K562 (cell line): Measurements from ENCODE around the gene AASS. TPM values are rescaled to one million over a fixed set of nuclear protein-coding genes. Genes with fewer than 3 reads are reported as not detected.

Experiments used
- ATAC-seq: fragments of 200-7000 bp; cut with Tn5 transposase; 3 replicates; pipeline ENCODE4 v1.9.1; 2020; ENCODE audit warnings: moderate library complexity
- BruUV-seq: library from RNA; stranded (reverse); fragments of 400-500 nt; replicated peaks from 2 replicates; lab custom pipeline; 2021; lab: Mats Ljungman, UMichigan
- CTCF ChIA-PET: fragments of 300-600 bp; formaldehyde crosslinking; extraction: SDS; loops from one replicate; lab custom pipeline; 2021; ENCODE audit warnings: low intra/inter-chr PET ratio; lab: Yijun Ruan, JAX
- POLR2A ChIA-PET: fragments of 300-600, 350-650 bp; sonication (Branson Sonifier 250); formaldehyde crosslinking; extraction: SDS; loops from one replicate; lab custom pipeline; 2021; ENCODE audit warnings: antibody characterized with exemption, inconsistent platforms; lab: Yijun Ruan, JAX
- DNase-seq, 4 experiments: peaks; one replicate each; pipeline versions ENCODE4 v3.0.0 to v3.0.0-alpha.2; 2011 to 2018; ENCODE audit warnings: low spot score in 3 of 4, mixed read lengths in 3 of 4; ENCODE audit errors: extremely low read depth in 1 of 4
- FAIRE-seq: peaks from 2 replicates; lab custom pipeline; 2011; peaks lifted over from hg19 to GRCh38; lab: Jason Lieb, UNC
- H2AFZ ChIP-seq: 2 replicates; pipeline ENCODE4 v1.6.0; 2011; ENCODE audit warnings: low read depth, low read length, control low read depth, inconsistent platforms
- H3K27ac ChIP-seq: fragments of 200-600 bp; 3 replicates; pipeline ENCODE4 v1.8.0; 2011; ENCODE audit warnings: low read depth, mild to moderate bottlenecking, control low read depth, inconsistent platforms, low read length, moderate library complexity, mixed read lengths; ENCODE audit errors: extremely low read depth
- H3K27me3 ChIP-seq, 2 experiments: fragments of 300-600 bp in 1 of 2; 2 replicates in 1 of 2; 3 replicates in 1 of 2; pipeline versions ENCODE4 v1.6.0 to v1.8.0; 2011; ENCODE audit warnings: inconsistent platforms in 2 of 2, low read length in 2 of 2, mild to moderate bottlenecking in 1 of 2, mixed read lengths in 1 of 2, moderate library complexity in 1 of 2; ENCODE audit not compliant: control insufficient read depth in 2 of 2, insufficient read depth in 2 of 2
- H3K36me3 ChIP-seq: fragments of 300-600 bp; 3 replicates; pipeline ENCODE4 v1.8.0; 2011; ENCODE audit warnings: mild to moderate bottlenecking, low read length, inconsistent platforms; ENCODE audit not compliant: control insufficient read depth, insufficient read depth
- H3K4me1 ChIP-seq, 2 experiments: fragments of 200-600 bp in 1 of 2; replicated peaks in 1 of 2; 2 replicates in 1 of 2; 3 replicates in 1 of 2; pipeline versions ENCODE4 v1.5.1 to v1.8.0; 2011; ENCODE audit warnings: inconsistent platforms in 2 of 2, low read length in 2 of 2, mild to moderate bottlenecking in 1 of 2, mixed read lengths in 1 of 2, moderate library complexity in 1 of 2; ENCODE audit not compliant: control insufficient read depth in 2 of 2, insufficient read depth in 2 of 2
- H3K4me2 ChIP-seq: 2 replicates; pipeline ENCODE4 v1.6.1; 2011; ENCODE audit warnings: low read length, control low read depth, inconsistent platforms, mixed read lengths; ENCODE audit not compliant: insufficient read depth
- H3K4me3 ChIP-seq: fragments of 200-600 bp; sonication (generic), shearing (Covaris generic); 2 replicates; pipeline ENCODE4 v1.5.1; 2016; ENCODE audit warnings: control low read depth, inconsistent platforms
- H3K79me2 ChIP-seq: fragments of 200-600 bp; 3 replicates; pipeline ENCODE4 v1.8.0; 2011; ENCODE audit warnings: low read length, inconsistent platforms; ENCODE audit not compliant: control insufficient read depth, insufficient read depth
- H3K9ac ChIP-seq, 2 experiments: 2 replicates each; pipeline versions ENCODE4 v1.6.0 to v1.6.1; 2011; ENCODE audit warnings: low read depth in 2 of 2, low read length in 2 of 2, control low read depth in 1 of 2, inconsistent platforms in 1 of 2, mild to moderate bottlenecking in 1 of 2, mixed read lengths in 1 of 2; ENCODE audit not compliant: insufficient read depth in 1 of 2
- H3K9me1 ChIP-seq: one replicate; pipeline ENCODE4 v1.6.0; 2011; ENCODE audit warnings: inconsistent platforms, mild to moderate bottlenecking, low read length, moderate library complexity; ENCODE audit not compliant: control insufficient read depth, insufficient read depth
- H3K9me3 ChIP-seq: replicated peaks from 2 replicates; pipeline ENCODE4 v1.5.1; 2011; ENCODE audit warnings: low read depth, low read length, inconsistent platforms; ENCODE audit not compliant: control insufficient read depth, insufficient read depth
- H4K20me1 ChIP-seq: replicated peaks from 2 replicates; pipeline ENCODE4 v1.6.1; 2011; ENCODE audit warnings: low read length, inconsistent platforms, mixed read lengths; ENCODE audit not compliant: control insufficient read depth, insufficient read depth
- CREB3 ChIP-seq: fragments of 450-650 bp; conservative IDR thresholded peaks from 2 replicates; pipeline ENCODE4 v1.6.1; 2016; ENCODE audit warnings: missing genetic modification characterization, low read depth, mild to moderate bottlenecking, missing compliant biosample characterization, moderate library complexity
- CREB5 ChIP-seq: fragments of 250-450 bp; sonication (Bioruptor Pico); IDR thresholded peaks from 2 replicates; pipeline ENCODE4 v1.5.0; 2020; ENCODE audit warnings: mild to moderate bottlenecking
- CUX1 ChIP-seq: fragments of 200-800 bp; sonication (Bioruptor generic); IDR thresholded peaks from 2 replicates; pipeline ENCODE4 v1.6.1; 2016; ENCODE audit warnings: missing genetic modification characterization, missing compliant biosample characterization
- EWSR1 ChIP-seq: fragments of 450-650 bp; IDR thresholded peaks from 2 replicates; pipeline ENCODE4 v1.6.1; 2018; ENCODE audit warnings: borderline replicate concordance, mild to moderate bottlenecking, low read depth, moderate library complexity; ENCODE audit not compliant: partially characterized antibody
- HMGXB4 ChIP-seq: sonication (generic); formaldehyde crosslinking; IDR thresholded peaks from 2 replicates; pipeline ENCODE4 v1.8.1; 2023; ENCODE audit warnings: mild to moderate bottlenecking, missing genetic modification reagents
- IFI16 ChIP-seq: fragments of 250-450 bp; sonication (Bioruptor Pico); IDR thresholded peaks from 2 replicates; pipeline ENCODE4 v2.1.2; 2022; ENCODE audit warnings: mild to moderate bottlenecking, inconsistent platforms
- MAZ ChIP-seq, 2 experiments: fragments of 450-650 bp in 1 of 2; sonication (generic) in 1 of 2; formaldehyde crosslinking; IDR thresholded peaks in 1 of 2; conservative IDR thresholded peaks in 1 of 2; 2 replicates each; pipeline versions ENCODE4 v1.4.0 to v1.5.0; 2020; ENCODE audit warnings: mild to moderate bottlenecking in 1 of 2, missing genetic modification reagents in 1 of 2
- MYNN ChIP-seq, 2 experiments: sonication (generic); formaldehyde crosslinking in 1 of 2; IDR thresholded peaks; 2 replicates each; pipeline versions ENCODE4 v1.5.0 to v1.6.1; 2016 to 2020; ENCODE audit warnings: antibody characterized with exemption in 1 of 2, missing genetic modification reagents in 1 of 2
- NR3C1 ChIP-seq: sonication (generic); formaldehyde crosslinking; IDR thresholded peaks from 2 replicates; pipeline ENCODE4 v1.8.1; 2022; ENCODE audit warnings: missing genetic modification reagents
- PTBP1 ChIP-seq: fragments of 200-400 bp; formaldehyde crosslinking; IDR thresholded peaks from 2 replicates; pipeline ENCODE4 v1.6.1; 2017; ENCODE audit warnings: low read depth, low read length
- TAF15 ChIP-seq: fragments of 200-400 bp; formaldehyde crosslinking; IDR thresholded peaks from 2 replicates; pipeline ENCODE4 v1.6.1; 2017; ENCODE audit warnings: mild to moderate bottlenecking, low read depth, low read length, moderate library complexity
- TRIM28 ChIP-seq: fragments of 450-650 bp; IDR thresholded peaks from 2 replicates; pipeline ENCODE4 v1.6.1; 2017
- ZNF707 ChIP-seq: fragments of 250-450 bp; sonication (Bioruptor Pico); conservative IDR thresholded peaks from 2 replicates; pipeline ENCODE4 v1.8.0; 2022; ENCODE audit warnings: inconsistent platforms, mild to moderate bottlenecking, moderate library complexity
- WGBS: fragments of 100-300 bp; shearing (Covaris generic); methylation state at CpG from one replicate; pipeline ENCODE4 v1.1.6; 2016; ENCODE audit warnings: low coverage, mixed read lengths; ENCODE audit not compliant: insufficient coverage; ENCODE audit errors: missing lambda C conversion rate; 5-methylcytosine and 5-hydroxymethylcytosine counted together
- in situ Hi-C: fragments of 300-500 bp; cut with MboI; formaldehyde crosslinking; loops from 4 replicates; pipeline ENCODE4 v1.15.0; 2018; ENCODE audit warnings: inconsistent platforms, mixed read lengths
- intact Hi-C: fragments of 100-400 bp; cut with micrococcal nuclease; formaldehyde crosslinking; loops from 2 replicates; pipeline ENCODE4 v1.14.2; 2022
- polyA plus RNA-seq, 8 experiments: library from polyadenylated mRNA; depleted of rRNA in 4 of 8; stranded (reverse) in 5 of 8; unstranded in 3 of 8; fragments of >200 nt; fragmentation: Nextera tagmentation in 2 of 8; fragmentation: Illumina TruSeq in 1 of 8; extraction: Ambion mirVana in 2 of 8; extraction: Trizol in 1 of 8; gene quantifications; 2 replicates each; pipeline versions ENCODE4 v1.2.1 to v1.2.3, GENCODE V29; 2011 to 2014; ENCODE audit warnings: inconsistent platforms in 1 of 8, missing spikeins in 1 of 8
- total RNA-seq, 7 experiments: library from RNA; depleted of rRNA in 6 of 7; stranded (reverse); fragments of >200 nt in 6 of 7; fragmentation: Illumina TruSeq in 2 of 7; extraction: Trizol in 2 of 7; gene quantifications; 2 replicates each; pipeline versions ENCODE4 v1.2.1 to v1.2.3, GENCODE V29; 2011 to 2021; ENCODE audit warnings: low replicate concordance in 1 of 7

The AASS gene
- total and polyA plus RNA-seq, 9 of the 15 experiments (the other 6 are each of a cell fraction or from before 2014, with no cell fraction given), result 0.04 to 0.38 (median 0.07) TPM; not detected in 6

- no peaks in the 10 kb centered on the region for H4K20me1 ChIP-seq
- ChIA-PET POLR2A (no interaction called here), CTCF (no interaction called here)
- no peak overlapping the region for H3K27ac ChIP-seq
- peaks cover 2% of the 10 kb centered on the region; the same call in 1 of the 2 replicates for H3K9me3 ChIP-seq
- H2AFZ ChIP-seq, result no peak overlapping the region
- H3K4me1 ChIP-seq, result no peaks in the 10 kb centered on the region
- H3K79me2 ChIP-seq, result no peaks in the 10 kb centered on the region
- no peaks in the 10 kb centered on the region for H3K27me3 ChIP-seq
- H3K4me2 ChIP-seq, result no peak overlapping the region
- DNase-seq (no peak), ATAC-seq (no peak), FAIRE-seq (no peak)
- intact Hi-C loops (no loop called here), in situ Hi-C loops (no loop called here)
- no peak overlapping the region for H3K4me3 ChIP-seq
- H3K36me3 ChIP-seq, result no peaks in the 10 kb centered on the region
- H3K9me1 ChIP-seq, result no peaks in the 10 kb centered on the region
- H3K9ac ChIP-seq, result no peak overlapping the region
- WGBS, result 4% methylated on average over 1 of the region's 1 CpG
- BruUV-seq, result no TSS peak
- no peak for TF ChIP-seq EWSR1
- TF ChIP-seq CREB5 (CRISPR knock-in tag), result no peak
- no peak for TF ChIP-seq HMGXB4 (CRISPR knock-in tag)
- TF ChIP-seq ZNF707, result no peak
- TF ChIP-seq CREB3 (tag), result no peak
- no peak for TF ChIP-seq CUX1 (CRISPR knock-in tag)
- no peak for TF ChIP-seq TRIM28
- TF ChIP-seq MYNN (IDR thresholded peaks at IDR 0.05), result no peak
- no peak for TF ChIP-seq MYNN (CRISPR knock-in tag; IDR thresholded peaks at IDR 0.05)
- no peak for TF ChIP-seq IFI16
- TF ChIP-seq NR3C1 (CRISPR knock-in tag), result no peak
- TF ChIP-seq MAZ (CRISPR knock-in tag; conservative IDR thresholded peaks at IDR 0.05 in 1 of 2, IDR thresholded peaks at IDR 0.05 in 1 of 2), result no peak
- no peak for TF ChIP-seq PTBP1
- TF ChIP-seq TAF15, result no peak
Observed at GRCh38 chr7:122094549-122094948, 49.5 kb downstream of the AASS start.
